ENCODE data around the gene ARMC3. TPM values are rescaled to one million over a fixed set of nuclear protein-coding genes. Genes with fewer than 3 reads are reported as not detected.

The ARMC3 gene
- total RNA-seq, 1 experiment from 2014 or later, result 0.61 TPM

GRCh38 chr10:23065181-23065948 is 137.5 kb downstream of the ARMC3 start:
- Mint-ChIP-seq H3K4me1 (ENCODE audit: low read depth, unreplicated experiment) (no peaks in the 10 kb centered on the region), H3K4me3 (ENCODE audit: unreplicated experiment) (no peak overlapping the region), H3K36me3 (ENCODE audit: insufficient read depth, unreplicated experiment) (no peaks in the 10 kb centered on the region), H3K27me3 (ENCODE audit: insufficient read depth, unreplicated experiment) (no peaks in the 10 kb centered on the region), H3K9me3 (ENCODE audit: unreplicated experiment) (no peaks in the 10 kb centered on the region), H3K27ac (ENCODE audit: unreplicated experiment) (no peak overlapping the region)
- DNase-seq, result no peak
- ChIA-PET CTCF (no interaction called here), POLR2A (no interaction called here)
- intact Hi-C loops (cut with micrococcal nuclease; ENCODE audit: unreplicated experiment), result loop anchor here (5.0 kb wide), 1 partner anchor 493 kb away; no protein-coding TSS in a partner anchor
- H3K9me3 ChIP-seq, result no peaks in the 10 kb centered on the region
- TF ChIP-seq, protein P1, sequence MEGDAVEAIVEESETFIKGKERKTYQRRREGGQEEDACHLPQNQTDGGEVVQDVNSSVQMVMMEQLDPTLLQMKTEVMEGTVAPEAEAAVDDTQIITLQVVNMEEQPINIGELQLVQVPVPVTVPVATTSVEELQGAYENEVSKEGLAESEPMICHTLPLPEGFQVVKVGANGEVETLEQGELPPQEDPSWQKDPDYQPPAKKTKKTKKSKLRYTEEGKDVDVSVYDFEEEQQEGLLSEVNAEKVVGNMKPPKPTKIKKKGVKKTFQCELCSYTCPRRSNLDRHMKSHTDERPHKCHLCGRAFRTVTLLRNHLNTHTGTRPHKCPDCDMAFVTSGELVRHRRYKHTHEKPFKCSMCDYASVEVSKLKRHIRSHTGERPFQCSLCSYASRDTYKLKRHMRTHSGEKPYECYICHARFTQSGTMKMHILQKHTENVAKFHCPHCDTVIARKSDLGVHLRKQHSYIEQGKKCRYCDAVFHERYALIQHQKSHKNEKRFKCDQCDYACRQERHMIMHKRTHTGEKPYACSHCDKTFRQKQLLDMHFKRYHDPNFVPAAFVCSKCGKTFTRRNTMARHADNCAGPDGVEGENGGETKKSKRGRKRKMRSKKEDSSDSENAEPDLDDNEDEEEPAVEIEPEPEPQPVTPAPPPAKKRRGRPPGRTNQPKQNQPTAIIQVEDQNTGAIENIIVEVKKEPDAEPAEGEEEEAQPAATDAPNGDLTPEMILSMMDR (IDR thresholded peaks at IDR 0.05; ENCODE audit: insufficient read depth in 1 of 2, low read depth in 1 of 2, low read length in 1 of 2, severe bottlenecking in 1 of 2, unreplicated experiment in 1 of 2), result no peak
- H3K27me3 ChIP-seq (replicated peaks; ENCODE audit: control insufficient read depth, insufficient read depth, low read length), result no peaks in the 10 kb centered on the region
- no peak overlapping the region for H3K4me3 ChIP-seq (ENCODE audit: low read depth, low read length)
- no peaks in the 10 kb centered on the region for H3K36me3 ChIP-seq (ENCODE audit: control insufficient read depth, insufficient read depth, low read length)
- no TSS peak for BruUV-seq (replicated peaks)
- no peaks in the 10 kb centered on the region for H3K4me1 ChIP-seq

- no peak overlapping the region for H3K4me3 Mint-ChIP-seq (ENCODE audit: unreplicated experiment)
Measured at GRCh38 chr10:23067337-23067736, 139.5 kb downstream of the ARMC3 start.

GRCh38 chr10:23067939-23068775 is 140.3 kb downstream of the ARMC3 start:
- Mint-ChIP-seq H3K27me3 (ENCODE audit: insufficient read depth, unreplicated experiment) (no peaks in the 10 kb centered on the region), H3K9me3 (ENCODE audit: unreplicated experiment) (no peaks in the 10 kb centered on the region), H3K27ac (ENCODE audit: unreplicated experiment) (no peak overlapping the region), H3K4me3 (ENCODE audit: unreplicated experiment) (no peak overlapping the region), H3K4me1 (ENCODE audit: low read depth, unreplicated experiment) (no peaks in the 10 kb centered on the region), H3K36me3 (ENCODE audit: insufficient read depth, unreplicated experiment) (no peaks in the 10 kb centered on the region)
- TF ChIP-seq, protein P1 (IDR thresholded peaks at IDR 0.05; ENCODE audit: insufficient read depth in 1 of 2, low read depth in 1 of 2, low read length in 1 of 2, severe bottlenecking in 1 of 2, unreplicated experiment in 1 of 2), result peak; percentile 91 to 94
- Histone ChIP-seq H3K9me3 (no peaks in the 10 kb centered on the region), H3K27me3 (replicated peaks; ENCODE audit: control insufficient read depth, insufficient read depth, low read length) (no peaks in the 10 kb centered on the region), H3K4me3 (ENCODE audit: low read depth, low read length) (no peak overlapping the region), H3K36me3 (ENCODE audit: control insufficient read depth, insufficient read depth, low read length) (no peaks in the 10 kb centered on the region), H3K4me1 (no peaks in the 10 kb centered on the region)
- CTCF ChIA-PET, result no interaction called here
- POLR2A ChIA-PET, result no interaction called here
- intact Hi-C loops (cut with micrococcal nuclease; ENCODE audit: unreplicated experiment), result loop anchor here (1.0 to 5.0 kb wide), 5 partner anchors 75 to 1075 kb away; no protein-coding TSS in a partner anchor
- BruUV-seq (replicated peaks), result no TSS peak
- DNase-seq, result peak; percentile 75 to 80

More at GRCh38 chr10:23067337-23067736, 139.5 kb downstream of the ARMC3 start:
- no peaks in the 10 kb centered on the region for H3K36me3 ChIP-seq (ENCODE audit: control insufficient read depth, insufficient read depth, low read length)
- no peaks in the 10 kb centered on the region for H3K4me1 ChIP-seq
- Mint-ChIP-seq H3K27ac (ENCODE audit: unreplicated experiment) (no peak overlapping the region), H3K27me3 (ENCODE audit: insufficient read depth, unreplicated experiment) (no peaks in the 10 kb centered on the region), H3K36me3 (ENCODE audit: insufficient read depth, unreplicated experiment) (no peaks in the 10 kb centered on the region), H3K4me1 (ENCODE audit: low read depth, unreplicated experiment) (no peaks in the 10 kb centered on the region), H3K9me3 (ENCODE audit: unreplicated experiment) (no peaks in the 10 kb centered on the region)
- intact Hi-C loops (cut with micrococcal nuclease; ENCODE audit: unreplicated experiment), result loop anchor here (5.0 kb wide), 1 partner anchor 495 kb away; no protein-coding TSS in a partner anchor
- no peaks in the 10 kb centered on the region for H3K27me3 ChIP-seq (replicated peaks; ENCODE audit: control insufficient read depth, insufficient read depth, low read length)
- CTCF ChIA-PET, result no interaction called here
- BruUV-seq (replicated peaks), result no TSS peak
- POLR2A ChIA-PET, result no interaction called here
- no peak overlapping the region for H3K4me3 ChIP-seq (ENCODE audit: low read depth, low read length)
- DNase-seq, result no peak
- H3K9me3 ChIP-seq, result no peaks in the 10 kb centered on the region
- TF ChIP-seq, protein P1 (IDR thresholded peaks at IDR 0.05; ENCODE audit: insufficient read depth in 1 of 2, low read depth in 1 of 2, low read length in 1 of 2, severe bottlenecking in 1 of 2, unreplicated experiment in 1 of 2), result no peak
